Left cardiac atrium (tissue), 4 donors: ENCODE results near the gene CFAP126. TPM values are rescaled to one million over a fixed set of nuclear protein-coding genes. Genes with fewer than 3 reads are reported as not detected.
"Not testable (repeated sequence)": the region's sequence is repeated elsewhere in the genome, so short reads cannot be mapped to it uniquely, and the experiment has no call there.

Source experiments
- ATAC-seq, 2 donors: fragments of 200-7000 bp; cut with Tn5 transposase; one replicate each; pipeline ENCODE4 v1.9.1; 2020; ENCODE audit warnings: mild to moderate bottlenecking in 2 of 2, moderate library complexity in 2 of 2
- DNase-seq: peaks from one replicate; pipeline ENCODE4 v3.0.0-alpha.2; 2020
- intact Hi-C, 2 donors: fragments of 100-400 bp; cut with DNase I; formaldehyde crosslinking; loops; one replicate each; pipeline versions ENCODE4 v1.14.1 to v1.15.1; 2022 to 2023
- long read RNA-seq: library from polyadenylated mRNA; unstranded; transcript quantifications from one replicate; pipeline ENCODE4 v2.0.0, GENCODE V29; 2021
- total RNA-seq, 2 donors: library from RNA; stranded (reverse); fragmentation: NEBNext Ultra II Directional; extraction: Animal tissue kit (Norgen Biotek cat#: 25700); gene quantifications; one replicate each; pipeline ENCODE4 v1.2.1, GENCODE V29; 2021
- donor health status: DM: no; HTN: yes; CAD: no.
- donor health status: DM: no; HTN: yes; CAD: no; lungs with severe emphysema.
- donor health status: DM: yes; HTN: yes; CAD: no.
- donor health status: Dilated cardiomyopathy.

The CFAP126 gene
- not detected for total RNA-seq
- long read RNA-seq: 0 reads

- intact Hi-C loops: no loop called here
- ATAC-seq (peak; percentile 95 to 98), DNase-seq (peak; percentile 73)
Observed at GRCh38 chr1:161367684-161368400, at the start of gene CFAP126. TSS of gene CFAP126 (minus strand) at chr1:161367876. CDS start at chr1:161367868, 8 bp downstream.

DNA sequence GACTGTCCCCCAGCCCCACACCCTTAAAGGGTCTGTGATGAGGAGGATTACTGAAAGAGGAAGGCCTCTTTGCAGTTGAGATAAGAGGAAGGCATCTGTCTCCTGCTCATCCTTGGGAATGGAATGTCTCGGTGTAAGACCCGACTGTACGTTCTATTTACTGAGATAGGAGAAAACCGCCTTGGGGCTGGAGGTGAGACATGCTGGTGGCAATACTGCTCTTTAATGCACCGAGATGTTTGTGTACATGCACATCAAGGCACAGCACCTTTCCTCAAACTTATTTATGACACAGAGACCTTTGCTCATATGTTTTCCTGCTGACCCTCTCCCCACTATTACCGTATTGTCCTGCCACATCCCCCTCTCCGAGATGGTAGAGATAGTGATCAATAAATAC, 45.4 kb upstream of the CFAP126 start:
- ATAC-seq, intact Hi-C loops, DNase-seq: not testable (repeated sequence)

DNA sequence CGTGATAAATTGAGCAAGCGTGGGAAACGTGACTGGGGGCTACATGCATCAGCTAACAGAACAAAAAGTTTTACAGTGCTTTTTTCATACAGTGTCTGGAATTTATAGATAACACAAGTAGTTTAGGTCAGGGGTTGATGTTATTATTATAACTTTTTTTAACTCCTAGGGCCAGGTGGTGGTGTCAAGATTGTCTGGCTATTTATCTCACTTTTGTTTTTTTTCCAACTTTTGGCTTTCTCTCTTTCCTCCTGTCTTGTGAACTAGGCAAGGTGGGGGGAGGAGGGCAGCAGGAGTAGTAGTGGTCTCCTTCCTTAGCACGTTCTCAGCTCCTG, 42.9 kb upstream of the CFAP126 start:
- ATAC-seq, intact Hi-C loops, DNase-seq: not testable (repeated sequence)

GRCh38 chr1:161409848-161410635, 42.4 kb upstream of the CFAP126 start:
- intact Hi-C loops, ATAC-seq, DNase-seq: not testable (repeated sequence)

DNA sequence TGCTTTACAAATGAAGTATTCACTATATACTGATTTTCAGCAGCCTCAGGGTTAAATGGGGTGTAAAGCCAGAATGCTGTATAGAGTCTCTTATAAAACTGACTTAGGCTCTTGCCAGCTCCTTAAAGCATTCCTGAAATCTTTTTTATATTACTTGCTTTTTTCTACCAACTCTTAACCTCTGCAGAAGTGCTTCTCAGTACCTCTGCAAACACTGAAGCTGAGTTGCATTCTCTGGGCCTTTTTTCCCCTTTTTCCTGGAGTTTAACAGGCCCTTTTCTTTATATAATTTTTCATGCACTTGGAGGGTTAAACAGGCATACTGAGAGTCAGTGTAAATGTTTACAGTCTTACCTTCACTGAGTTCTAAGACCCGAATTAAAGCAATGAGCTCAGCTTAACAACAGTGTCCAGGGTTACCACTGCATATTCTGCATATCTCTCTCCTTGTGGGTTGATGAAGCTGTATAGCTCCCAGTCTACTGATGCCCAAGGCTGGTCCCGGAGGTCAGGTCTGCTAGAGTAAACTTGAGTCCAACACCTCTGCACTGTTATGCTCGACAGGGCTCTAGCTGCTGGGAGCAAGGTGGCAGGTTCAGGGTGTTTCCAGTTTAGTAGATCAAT, 40.9 kb upstream of the CFAP126 start:
- ATAC-seq (no peak), DNase-seq (no peak)
- intact Hi-C loops: no loop called here

- ATAC-seq (no peak), DNase-seq (no peak)
- intact Hi-C loops: no loop called here
Observed at GRCh38 chr1:161407451-161407985, 39.8 kb upstream of the CFAP126 start.

DNA sequence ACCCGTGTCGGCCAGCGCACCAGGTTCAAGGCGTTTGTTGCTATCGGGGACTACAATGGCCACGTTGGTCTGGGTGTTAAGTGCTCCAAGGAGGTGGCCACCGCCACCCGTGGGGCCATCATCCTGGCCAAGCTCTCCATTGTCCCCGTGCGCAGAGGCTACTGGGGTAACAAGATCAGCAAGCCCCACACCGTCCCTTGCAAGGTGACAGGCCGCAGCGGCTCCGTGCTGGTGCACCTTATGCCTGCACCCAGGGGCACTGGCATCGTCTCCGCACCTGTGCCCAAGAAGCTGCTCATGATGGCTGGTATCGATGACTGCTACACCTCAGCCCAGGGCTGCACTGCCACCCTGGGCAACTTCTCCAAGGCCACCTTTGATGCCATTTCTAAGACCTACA, 38.9 kb upstream of the CFAP126 start:
- DNase-seq, ATAC-seq: not testable (repeated sequence)

GRCh38 chr1:161404051-161404597, 36.4 kb upstream of the CFAP126 start:
- no peak for ATAC-seq
- intact Hi-C loops: no loop called here
- DNase-seq: no peak

More for the DNA sequence above, 38.9 kb upstream of the CFAP126 start:
- intact Hi-C loops: not testable (repeated sequence)

- DNase-seq: no peak
- ATAC-seq: no peak
- intact Hi-C loops: no loop called here
Observed at GRCh38 chr1:161402446-161402845, 34.8 kb upstream of the CFAP126 start.

GRCh38 chr1:161399257-161399998, 31.8 kb upstream of the CFAP126 start:
- ATAC-seq: peak; percentile 93
- intact Hi-C loops: no loop called here
- peak; percentile 89 for DNase-seq

DNA sequence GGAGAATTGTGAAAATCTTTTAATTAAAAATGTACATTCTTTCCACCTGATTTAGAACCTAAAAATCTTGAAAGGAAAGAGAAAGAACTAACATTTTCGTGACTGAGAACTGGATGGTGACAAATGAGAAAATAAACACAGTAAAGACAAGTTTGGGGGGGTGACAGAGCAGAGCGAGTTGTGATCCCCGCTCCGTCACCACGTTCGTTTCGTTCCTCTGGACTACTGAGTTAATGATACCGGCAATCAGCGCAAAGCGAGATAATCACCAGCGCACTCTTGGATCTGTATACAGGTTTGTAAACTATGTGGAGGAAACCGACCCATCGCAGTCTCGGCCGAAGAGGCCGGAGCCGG, 31.2 kb upstream of the CFAP126 start:
- ATAC-seq (peak in 1 of 2 donors; percentile 7), DNase-seq (no peak)
- intact Hi-C loops: no loop called here

DNA sequence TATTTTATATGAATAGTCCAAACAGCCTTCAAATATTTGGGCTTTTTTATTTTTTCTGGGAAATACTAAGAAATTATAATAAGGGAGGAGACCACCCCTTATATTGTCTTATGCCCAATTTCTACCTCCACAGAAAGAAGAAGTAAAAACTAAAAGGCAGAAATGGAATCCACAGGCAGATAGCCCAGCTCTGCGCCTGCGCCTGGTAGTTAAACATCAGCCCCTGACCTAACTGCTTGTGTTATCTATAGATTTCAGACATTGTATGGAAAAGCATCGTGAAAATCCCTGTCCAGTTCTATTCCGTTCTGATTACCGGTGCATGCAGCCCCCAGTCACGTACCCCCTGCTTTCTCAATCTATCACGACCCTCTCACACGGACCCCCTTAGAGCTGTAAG, 29.4 kb upstream of the CFAP126 start:
- DNase-seq, ATAC-seq, intact Hi-C loops: not testable (repeated sequence)

DNA sequence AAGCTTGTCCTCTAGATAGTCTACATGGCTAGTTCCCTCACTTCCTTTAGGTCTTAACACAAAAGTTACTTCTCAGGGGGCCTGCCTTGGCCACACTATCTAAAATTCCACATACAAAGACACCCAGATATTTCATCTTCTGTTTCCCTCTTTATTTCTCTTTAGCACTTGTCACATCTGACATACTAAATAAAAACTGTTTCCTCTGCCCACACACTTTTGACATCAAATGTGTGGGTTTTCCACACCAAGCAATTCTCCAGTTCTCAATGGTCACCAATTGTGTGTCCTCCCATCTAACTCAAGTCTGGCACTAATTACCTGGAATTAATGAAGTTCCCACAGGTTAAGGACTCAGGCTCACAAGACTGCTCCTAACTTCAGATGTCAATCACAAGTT, 25.5 kb upstream of the CFAP126 start:
- DNase-seq (no peak), ATAC-seq (no peak)
- intact Hi-C loops: no loop called here

- DNase-seq (no peak), ATAC-seq (no peak)
- intact Hi-C loops: no loop called here
Observed at GRCh38 chr1:161391611-161392010, 23.9 kb upstream of the CFAP126 start.

DNA sequence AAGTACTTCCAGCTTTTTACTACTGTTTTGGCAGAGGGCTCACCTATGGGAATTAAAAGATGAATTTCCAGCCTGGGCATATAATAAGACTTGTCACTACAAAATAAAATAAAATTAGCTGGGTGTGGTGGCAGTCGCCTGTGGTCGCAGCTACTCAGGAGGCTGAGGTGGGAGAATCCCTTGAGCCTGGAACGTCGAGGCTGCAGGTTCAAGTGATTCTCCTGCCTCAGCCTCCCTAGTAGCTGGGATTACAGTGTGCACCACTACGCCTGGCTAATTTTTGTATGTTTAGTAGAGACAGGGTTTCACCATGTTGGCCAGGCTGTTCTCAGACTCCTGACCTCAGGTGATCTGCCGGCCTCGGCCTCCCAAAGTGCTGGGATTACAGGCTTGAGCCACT, 23.5 kb upstream of the CFAP126 start:
- ATAC-seq, DNase-seq, intact Hi-C loops: not testable (repeated sequence)

GRCh38 chr1:161390559-161390858, 22.8 kb upstream of the CFAP126 start:
- no peak for DNase-seq
- ATAC-seq: no peak
- intact Hi-C loops: no loop called here

DNA sequence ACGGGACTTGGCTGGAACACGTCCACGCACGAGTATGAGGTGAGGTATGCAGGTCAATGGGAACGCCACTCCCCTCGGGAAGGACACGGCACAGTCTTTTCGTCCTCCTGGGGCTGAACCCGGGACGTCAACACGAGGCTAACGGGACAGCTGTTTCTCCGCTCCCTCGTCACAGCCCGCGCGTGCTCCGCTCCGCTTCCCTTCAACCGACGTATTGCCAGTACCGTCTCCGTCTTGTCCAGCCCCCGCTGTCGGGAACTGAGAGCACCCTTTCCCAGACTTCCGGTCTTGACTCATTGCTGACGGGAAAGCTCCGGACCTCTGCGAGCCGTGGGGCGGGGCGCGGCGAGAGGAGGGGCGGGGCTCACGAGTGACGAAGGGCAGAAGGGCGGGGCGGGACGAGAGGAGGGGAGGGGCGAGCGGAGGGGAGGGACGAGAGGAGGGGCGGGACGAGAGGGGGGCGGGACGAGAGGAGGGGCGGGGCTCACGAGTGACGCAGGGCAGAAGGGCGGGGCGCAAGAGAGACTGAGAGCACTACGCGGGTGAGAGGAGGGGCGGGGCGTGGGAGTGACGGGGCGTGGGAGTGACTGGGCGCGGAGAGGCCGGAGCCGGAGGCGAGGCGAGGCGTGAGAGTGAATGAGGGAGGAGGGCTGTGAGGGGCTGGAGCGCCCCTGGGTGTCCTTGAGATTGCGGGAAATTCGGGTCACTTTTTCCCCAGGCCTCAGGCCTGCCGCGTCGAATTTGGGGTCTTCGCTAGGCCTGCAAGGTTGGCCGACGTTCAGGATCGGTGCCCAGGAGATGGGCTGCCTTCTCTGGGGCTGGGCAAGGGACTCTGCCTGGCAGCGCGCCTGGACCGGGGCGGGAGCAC, 22.2 kb upstream of the CFAP126 start:
- intact Hi-C loops: loop anchor here (10.0 kb wide), 2 partner anchors 165 to 195 kb away; partner anchors contain the start of genes ADAMTS4 (in 1 of the 2), APOA2 (in 1 of the 2) and TOMM40L (in 1 of the 2)
- peak; percentile 98 for DNase-seq
- ATAC-seq: peak; percentile 95

DNA sequence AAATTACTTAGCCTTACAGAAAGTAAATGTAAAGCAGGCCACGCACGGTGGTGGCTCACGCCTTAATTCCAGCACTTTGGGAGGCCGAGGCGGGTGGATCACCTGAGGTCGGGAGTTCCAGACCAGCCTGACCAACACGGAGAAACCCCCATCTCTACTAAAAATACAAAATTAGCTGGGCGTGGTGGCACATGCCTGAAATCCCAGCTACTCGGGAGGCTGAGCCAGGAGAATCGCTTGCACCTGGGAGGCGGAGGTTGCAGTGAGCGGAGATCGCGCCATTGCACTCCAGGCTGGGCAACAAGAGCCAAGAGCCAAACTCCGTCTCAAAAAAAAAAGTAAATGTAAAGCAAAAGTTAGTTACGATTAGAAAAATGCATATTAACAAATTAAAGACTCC, 21.5 kb upstream of the CFAP126 start:
- intact Hi-C loops: loop anchor here (10.0 kb wide), 2 partner anchors 164 to 194 kb away; partner anchors contain the start of genes ADAMTS4 (in 1 of the 2), APOA2 (in 1 of the 2) and TOMM40L (in 1 of the 2)
- DNase-seq, ATAC-seq: not testable (repeated sequence)
